ENCODE results near the gene TLE4.

DNA sequence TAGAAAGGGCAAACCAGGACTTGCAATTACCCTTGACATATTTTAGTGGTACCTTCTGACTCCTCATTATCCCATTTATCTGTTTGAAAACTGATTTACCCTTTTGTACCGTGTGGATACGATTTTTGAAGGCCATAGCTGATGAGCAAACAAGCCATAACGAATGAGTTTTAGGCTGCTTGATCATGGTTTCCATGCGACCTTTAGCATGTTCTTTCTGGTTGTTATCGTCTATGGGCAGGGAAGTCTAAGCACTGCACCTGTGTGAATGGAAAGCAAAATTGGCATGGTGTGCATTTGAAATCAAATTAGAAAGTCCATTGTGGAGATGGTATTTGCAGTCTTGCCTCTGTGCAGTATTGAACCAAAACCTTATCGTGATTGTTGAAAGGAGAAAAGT lies 127.7 kb downstream of the TLE4 start:
- TF ChIP-seq, protein P1, sequence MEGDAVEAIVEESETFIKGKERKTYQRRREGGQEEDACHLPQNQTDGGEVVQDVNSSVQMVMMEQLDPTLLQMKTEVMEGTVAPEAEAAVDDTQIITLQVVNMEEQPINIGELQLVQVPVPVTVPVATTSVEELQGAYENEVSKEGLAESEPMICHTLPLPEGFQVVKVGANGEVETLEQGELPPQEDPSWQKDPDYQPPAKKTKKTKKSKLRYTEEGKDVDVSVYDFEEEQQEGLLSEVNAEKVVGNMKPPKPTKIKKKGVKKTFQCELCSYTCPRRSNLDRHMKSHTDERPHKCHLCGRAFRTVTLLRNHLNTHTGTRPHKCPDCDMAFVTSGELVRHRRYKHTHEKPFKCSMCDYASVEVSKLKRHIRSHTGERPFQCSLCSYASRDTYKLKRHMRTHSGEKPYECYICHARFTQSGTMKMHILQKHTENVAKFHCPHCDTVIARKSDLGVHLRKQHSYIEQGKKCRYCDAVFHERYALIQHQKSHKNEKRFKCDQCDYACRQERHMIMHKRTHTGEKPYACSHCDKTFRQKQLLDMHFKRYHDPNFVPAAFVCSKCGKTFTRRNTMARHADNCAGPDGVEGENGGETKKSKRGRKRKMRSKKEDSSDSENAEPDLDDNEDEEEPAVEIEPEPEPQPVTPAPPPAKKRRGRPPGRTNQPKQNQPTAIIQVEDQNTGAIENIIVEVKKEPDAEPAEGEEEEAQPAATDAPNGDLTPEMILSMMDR (IDR thresholded peaks at IDR 0.05) = no peak
- no peak for TF ChIP-seq POLR2A (IDR thresholded peaks at IDR 0.05)

Measured in Peyer's patch (tissue), 4 donors.